Karpas-422 (cell line): ENCODE measurements around the gene FYB1. TPM values are rescaled to one million over a fixed set of nuclear protein-coding genes. Genes with fewer than 3 reads are reported as not detected.

Experiments used
- DNase-seq: peaks from one replicate; pipeline ENCODE4 v3.0.0-alpha.2; 2015
- H2AFZ ChIP-seq: fragments of 200-600 bp; sonication (generic); 2 replicates; pipeline ENCODE4 v1.6.1; 2014; ENCODE audit warnings: antibody characterized with exemption, low read length, mixed read lengths
- H3K27ac ChIP-seq: fragments of 200-600 bp; sonication (generic); 2 replicates; pipeline ENCODE4 v1.5.1; 2014; ENCODE audit warnings: mild to moderate bottlenecking, low read length, moderate library complexity
- H3K27me3 ChIP-seq: fragments of 200-600 bp; sonication (generic); 2 replicates; pipeline ENCODE4 v1.6.1; 2014; ENCODE audit warnings: low read length, mixed read lengths
- H3K36me3 ChIP-seq: fragments of 200-600 bp; sonication (generic); 2 replicates; pipeline ENCODE4 v1.6.1; 2014; ENCODE audit warnings: low read length, mixed read lengths; ENCODE audit not compliant: insufficient read depth
- H3K4me1 ChIP-seq: fragments of 200-600 bp; sonication (generic); 2 replicates; pipeline ENCODE4 v1.6.1; 2014; ENCODE audit warnings: mild to moderate bottlenecking, low read length, mixed read lengths
- H3K4me2 ChIP-seq: fragments of 200-600 bp; sonication (generic); 2 replicates; pipeline ENCODE4 v1.6.1; 2014; ENCODE audit warnings: low read length, low read depth, mild to moderate bottlenecking; ENCODE audit not compliant: poor library complexity, severe bottlenecking
- H3K4me3 ChIP-seq: fragments of 200-600 bp; sonication (generic); 2 replicates; pipeline ENCODE4 v1.5.1; 2014; ENCODE audit warnings: mild to moderate bottlenecking, antibody characterized with exemption, low read length, mixed read lengths
- H3K79me2 ChIP-seq: fragments of 200-600 bp; sonication (generic); 2 replicates; pipeline ENCODE4 v1.6.1; 2014; ENCODE audit warnings: mild to moderate bottlenecking, low read length, mixed read lengths
- H3K9ac ChIP-seq: fragments of 200-600 bp; sonication (generic); 2 replicates; pipeline ENCODE4 v1.6.0; 2014; ENCODE audit warnings: low read length
- H3K9me2 ChIP-seq: fragments of 200-600 bp; sonication (generic), shearing (Covaris generic); replicated peaks from 2 replicates; pipeline ENCODE4 v1.6.0; 2014; ENCODE audit warnings: mild to moderate bottlenecking, low read length, moderate library complexity; ENCODE audit not compliant: insufficient read depth
- H3K9me3 ChIP-seq: fragments of 300-700, 200-600 bp; sonication (generic); 2 replicates; pipeline ENCODE4 v1.6.1; 2014; ENCODE audit warnings: low read length, mixed read lengths
- H4K20me1 ChIP-seq: fragments of 200-600 bp; sonication (generic); 2 replicates; pipeline ENCODE4 v1.6.1; 2014; ENCODE audit warnings: mild to moderate bottlenecking, antibody characterized with exemption, low read length, low read depth; ENCODE audit not compliant: insufficient read depth
- total RNA-seq: library from RNA; depleted of rRNA; stranded (reverse); fragments of >200 nt; shearing (Covaris generic); gene quantifications from 2 replicates; pipeline ENCODE4 v1.2.3, GENCODE V29; 2014; ENCODE audit warnings: low replicate concordance; rRNA removed

The FYB1 gene
- total RNA-seq = 2.7 and 2.8 TPM in 2 replicates

- H3K4me2 ChIP-seq = no peak within 1 kb of the TSS
- H3K4me1 ChIP-seq = no peaks in the 10 kb centered on the region
- no peak within 1 kb of the TSS for H2AFZ ChIP-seq
- no peaks in the 10 kb centered on the region for H3K36me3 ChIP-seq
- H3K79me2 ChIP-seq = no peaks in the 10 kb centered on the region
- no peaks in the 10 kb centered on the region for H4K20me1 ChIP-seq
- H3K9me2 ChIP-seq = no peaks in the 10 kb centered on the region
- H3K27ac ChIP-seq = no peak within 1 kb of the TSS
- no peak for DNase-seq
- no peak within 1 kb of the TSS for H3K9ac ChIP-seq
- no peak within 1 kb of the TSS for H3K4me3 ChIP-seq
- no peaks in the 10 kb centered on the region for H3K9me3 ChIP-seq
- no peaks in the 10 kb centered on the region for H3K27me3 ChIP-seq
Measured at GRCh38 chr5:39219437-39219836, at the start of gene FYB1. Gene FYB1 (minus strand): TSS chr5:39219563. CDS start chr5:39202960, 16,603 bp downstream.

- Histone ChIP-seq H3K79me2 (no peaks in the 10 kb centered on the region), H3K36me3 (no peaks in the 10 kb centered on the region), H3K9me3 (no peaks in the 10 kb centered on the region), H3K9me2 (no peaks in the 10 kb centered on the region), H3K4me2 (no peak overlapping the region), H3K27ac (no peak overlapping the region), H3K4me3 (no peak overlapping the region), H3K9ac (no peak overlapping the region), H3K4me1 (peaks cover 7% of the 10 kb centered on the region), H3K27me3 (no peaks in the 10 kb centered on the region), H4K20me1 (no peaks in the 10 kb centered on the region), H2AFZ (no peak overlapping the region)
- DNase-seq = no peak
Measured at GRCh38 chr5:39267186-39267585, 47.8 kb upstream of the FYB1 start.

GRCh38 chr5:39266442-39266841 lies 47.1 kb upstream of the FYB1 start:
- no peak for DNase-seq
- Histone ChIP-seq H2AFZ (no peak overlapping the region), H3K9me3 (no peaks in the 10 kb centered on the region), H3K79me2 (no peaks in the 10 kb centered on the region), H3K36me3 (no peaks in the 10 kb centered on the region), H3K27ac (no peak overlapping the region), H3K4me3 (no peak overlapping the region), H3K9me2 (no peaks in the 10 kb centered on the region), H3K27me3 (no peaks in the 10 kb centered on the region), H4K20me1 (no peaks in the 10 kb centered on the region), H3K4me1 (peaks cover 7% of the 10 kb centered on the region), H3K9ac (no peak overlapping the region), H3K4me2 (no peak overlapping the region)

- Histone ChIP-seq H3K4me1 (no peaks in the 10 kb centered on the region), H3K27me3 (no peaks in the 10 kb centered on the region), H3K9me3 (no peaks in the 10 kb centered on the region), H3K9ac (no peak overlapping the region), H3K4me3 (no peak overlapping the region), H3K36me3 (no peaks in the 10 kb centered on the region), H3K4me2 (no peak overlapping the region), H2AFZ (no peak overlapping the region), H3K27ac (no peak overlapping the region), H3K79me2 (no peaks in the 10 kb centered on the region), H3K9me2 (no peaks in the 10 kb centered on the region), H4K20me1 (no peaks in the 10 kb centered on the region)
- DNase-seq = no peak
Measured at GRCh38 chr5:39264528-39264927, 45.2 kb upstream of the FYB1 start.

- Histone ChIP-seq H2AFZ (no peak overlapping the region), H3K79me2 (no peaks in the 10 kb centered on the region)
Measured at GRCh38 chr5:39262981-39263380, 43.6 kb upstream of the FYB1 start.

GRCh38 chr5:39260095-39260494 lies 40.7 kb upstream of the FYB1 start:
- no peak overlapping the region for H3K27ac ChIP-seq
- no peaks in the 10 kb centered on the region for H3K36me3 ChIP-seq
- no peaks in the 10 kb centered on the region for H3K9me2 ChIP-seq
- no peaks in the 10 kb centered on the region for H3K79me2 ChIP-seq
- no peak overlapping the region for H3K4me3 ChIP-seq
- H3K9me3 ChIP-seq = no peaks in the 10 kb centered on the region
- H2AFZ ChIP-seq = no peak overlapping the region
- no peak for DNase-seq
- H3K4me1 ChIP-seq = no peaks in the 10 kb centered on the region
- H4K20me1 ChIP-seq = no peaks in the 10 kb centered on the region
- H3K4me2 ChIP-seq = no peak overlapping the region
- no peaks in the 10 kb centered on the region for H3K27me3 ChIP-seq
- H3K9ac ChIP-seq = no peak overlapping the region

More at GRCh38 chr5:39262981-39263380, 43.6 kb upstream of the FYB1 start:
- Histone ChIP-seq H3K9ac (no peak overlapping the region), H3K4me1 (no peaks in the 10 kb centered on the region), H4K20me1 (no peaks in the 10 kb centered on the region), H3K9me2 (no peaks in the 10 kb centered on the region), H3K27ac (no peak overlapping the region), H3K4me2 (no peak overlapping the region), H3K9me3 (no peaks in the 10 kb centered on the region), H3K36me3 (no peaks in the 10 kb centered on the region), H3K4me3 (no peak overlapping the region), H3K27me3 (no peaks in the 10 kb centered on the region)
- no peak for DNase-seq

GRCh38 chr5:39257554-39257953 lies 38.2 kb upstream of the FYB1 start:
- Histone ChIP-seq H3K79me2 (no peaks in the 10 kb centered on the region), H3K4me2 (no peak overlapping the region), H3K4me1 (no peaks in the 10 kb centered on the region), H3K9ac (no peak overlapping the region), H3K9me2 (no peaks in the 10 kb centered on the region), H3K27ac (no peak overlapping the region), H3K4me3 (no peak overlapping the region), H3K9me3 (no peaks in the 10 kb centered on the region), H4K20me1 (no peaks in the 10 kb centered on the region), H3K27me3 (no peaks in the 10 kb centered on the region), H3K36me3 (no peaks in the 10 kb centered on the region), H2AFZ (no peak overlapping the region)
- DNase-seq = no peak

- Histone ChIP-seq H4K20me1 (no peaks in the 10 kb centered on the region), H3K9ac (no peak overlapping the region), H3K79me2 (no peaks in the 10 kb centered on the region), H3K27ac (no peak overlapping the region), H3K4me1 (no peaks in the 10 kb centered on the region), H3K9me2 (no peaks in the 10 kb centered on the region), H3K36me3 (no peaks in the 10 kb centered on the region), H3K4me3 (no peak overlapping the region), H3K27me3 (no peaks in the 10 kb centered on the region), H2AFZ (no peak overlapping the region), H3K4me2 (no peak overlapping the region), H3K9me3 (no peaks in the 10 kb centered on the region)
- no peak for DNase-seq
Measured at GRCh38 chr5:39256477-39257235, 37.3 kb upstream of the FYB1 start.
